DMS 273 (cell line): ENCODE results near the gene DOCK1.
A peak's percentile ranks its signal among the peaks of the same experiment; 100 is the strongest.

ENCODE experiments used
- DNase-seq: peaks from one replicate; lab custom pipeline; 2025; ENCODE audit not compliant: unreplicated experiment; lab: John Stamatoyannopoulos, UW

DOCK1 gene

DNA sequence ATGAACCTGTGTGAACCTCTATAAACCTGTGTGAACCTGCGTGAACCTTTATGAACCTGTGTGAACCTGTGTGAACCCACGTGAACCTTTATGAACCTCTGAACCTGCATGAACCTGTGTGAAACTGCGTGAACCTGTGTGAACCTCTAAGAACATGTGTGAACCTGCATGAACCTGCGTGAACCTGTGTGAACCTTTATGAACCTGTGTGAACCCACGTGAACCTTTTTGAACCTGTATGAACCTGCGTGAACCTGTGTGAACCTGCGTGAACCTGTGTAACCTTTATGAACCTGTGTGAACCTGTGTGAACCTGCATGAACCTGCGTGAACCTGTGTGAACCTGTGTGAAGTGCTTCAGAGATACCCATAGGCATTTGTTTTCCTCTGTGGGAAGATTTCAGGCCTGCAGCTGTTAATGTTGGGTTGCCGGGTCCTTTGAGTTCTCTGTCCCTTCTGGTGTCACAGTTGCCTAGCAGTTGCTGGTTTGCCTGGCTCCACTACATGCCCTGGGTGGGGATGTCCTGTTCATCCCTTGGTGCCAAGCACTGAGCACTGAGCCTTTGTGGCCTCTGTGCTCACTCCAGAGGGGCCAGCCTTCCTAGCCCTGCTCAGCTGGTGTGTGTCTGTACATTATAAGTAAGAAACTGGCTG lies 97.9 kb downstream of the DOCK1 start:
- no peak for DNase-seq

DNA sequence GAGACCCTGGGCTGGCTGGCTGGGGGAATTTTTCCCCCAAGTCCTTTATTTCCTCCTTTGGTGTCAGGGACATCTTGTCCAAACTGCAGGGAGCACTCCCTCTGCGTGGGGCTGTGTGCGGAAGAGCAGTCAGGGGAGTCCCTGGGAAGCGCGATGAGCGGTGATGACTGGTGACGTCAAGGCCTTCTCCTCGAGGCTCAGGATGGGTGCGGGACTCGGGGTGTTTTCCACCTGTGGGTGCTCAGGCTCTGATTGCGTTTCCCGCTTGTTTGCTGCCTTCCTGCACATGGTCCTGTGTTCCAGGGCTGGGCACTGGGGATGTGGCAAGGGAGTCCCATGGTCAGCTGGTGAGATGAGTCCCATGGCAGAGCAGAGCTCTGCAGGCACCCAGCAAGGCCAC lies 101.2 kb downstream of the DOCK1 start:
- no peak for DNase-seq

DNA sequence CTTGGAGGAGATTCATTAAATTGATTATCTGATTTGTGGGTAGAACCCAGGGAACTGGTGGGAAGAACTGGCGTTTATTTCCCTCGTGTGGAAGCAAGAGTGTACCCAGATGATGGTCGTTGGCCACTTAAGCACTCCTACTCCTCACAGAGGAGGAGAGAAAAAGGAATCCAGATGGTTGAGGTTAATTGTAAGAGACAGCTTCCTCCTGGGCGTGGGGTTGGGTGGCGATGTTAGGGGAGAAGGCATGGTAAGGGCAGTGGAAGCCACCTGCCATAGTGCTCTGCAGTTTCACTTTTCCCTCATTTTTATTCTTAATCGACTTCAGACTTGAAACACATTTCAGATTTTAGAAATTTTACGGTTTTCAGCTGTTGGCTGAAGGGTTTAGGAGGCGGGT lies 104.1 kb downstream of the DOCK1 start:
- DNase-seq, result peak; percentile 57

DNA sequence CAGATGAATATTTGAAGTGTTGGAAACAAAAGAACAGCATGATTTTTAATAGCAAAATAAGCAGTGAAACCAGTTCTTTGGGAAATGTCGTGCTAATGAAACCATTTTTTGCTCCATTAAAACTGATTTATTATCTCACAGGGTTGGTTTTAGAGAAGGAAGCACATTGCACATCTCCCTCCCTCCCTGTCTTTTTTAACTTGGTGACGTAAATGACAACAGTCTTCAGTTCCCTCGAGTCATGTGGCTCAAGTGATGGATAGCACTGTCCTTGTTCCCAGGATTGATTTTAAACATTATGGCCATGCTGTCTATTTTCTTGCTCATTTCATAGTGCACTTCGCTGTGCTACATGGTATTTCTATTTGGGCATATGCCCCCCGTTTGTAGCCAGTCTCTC lies 105.9 kb downstream of the DOCK1 start:
- DNase-seq, result no peak

DNA sequence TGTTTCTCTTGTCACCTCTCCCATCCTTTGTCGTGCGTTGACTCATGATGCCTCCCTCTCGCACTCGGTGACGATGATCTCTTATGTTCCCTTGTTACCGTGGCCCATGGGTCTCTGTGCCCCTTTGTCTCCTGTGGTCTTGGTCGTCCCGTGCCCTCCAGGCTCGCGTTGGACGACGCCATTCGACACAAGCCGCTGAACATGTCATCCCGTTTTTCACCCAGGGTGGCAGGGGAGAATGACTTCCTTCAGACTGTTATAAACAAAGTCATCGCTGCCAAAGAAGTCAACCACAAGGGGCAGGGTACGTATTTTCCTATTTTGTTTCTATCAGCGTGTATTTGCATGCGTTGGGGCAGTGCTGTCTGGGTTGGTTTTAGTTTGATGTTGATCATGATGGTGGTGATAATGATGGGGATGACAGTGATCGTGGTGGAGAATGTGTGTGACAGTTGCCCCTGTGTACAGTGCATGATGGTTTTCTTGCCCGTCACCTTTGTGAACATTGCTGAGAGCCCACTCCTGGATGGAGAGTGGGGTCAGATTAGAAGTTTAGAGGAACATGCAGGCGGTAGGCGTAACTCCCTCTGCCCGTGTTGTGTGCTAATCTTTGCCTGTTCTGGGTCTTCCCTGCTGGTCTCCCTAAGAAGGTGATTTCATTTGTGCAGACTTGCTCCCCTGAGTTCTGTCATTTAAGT lies 107.0 kb downstream of the DOCK1 start:
- DNase-seq, result no peak

DNA sequence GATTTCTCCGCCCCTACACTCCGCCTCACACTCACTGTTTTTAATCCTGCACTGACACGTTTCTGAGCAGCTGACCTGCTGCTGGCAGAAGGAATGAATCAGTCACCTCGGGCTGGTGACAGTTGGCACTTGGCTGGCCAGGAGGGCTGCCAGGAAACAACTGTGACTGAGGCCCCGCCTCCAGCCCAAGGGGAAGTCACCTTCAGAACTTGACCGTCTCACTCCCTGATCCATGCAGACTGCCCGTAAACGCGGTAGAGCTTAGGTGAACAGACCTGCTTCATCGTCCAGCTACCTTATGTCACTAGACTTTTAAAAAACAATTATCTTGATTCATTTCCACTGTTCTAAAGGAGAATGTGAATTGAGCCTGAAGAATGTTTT lies 107.5 kb downstream of the DOCK1 start:
- DNase-seq, result peak; percentile 45

DNA sequence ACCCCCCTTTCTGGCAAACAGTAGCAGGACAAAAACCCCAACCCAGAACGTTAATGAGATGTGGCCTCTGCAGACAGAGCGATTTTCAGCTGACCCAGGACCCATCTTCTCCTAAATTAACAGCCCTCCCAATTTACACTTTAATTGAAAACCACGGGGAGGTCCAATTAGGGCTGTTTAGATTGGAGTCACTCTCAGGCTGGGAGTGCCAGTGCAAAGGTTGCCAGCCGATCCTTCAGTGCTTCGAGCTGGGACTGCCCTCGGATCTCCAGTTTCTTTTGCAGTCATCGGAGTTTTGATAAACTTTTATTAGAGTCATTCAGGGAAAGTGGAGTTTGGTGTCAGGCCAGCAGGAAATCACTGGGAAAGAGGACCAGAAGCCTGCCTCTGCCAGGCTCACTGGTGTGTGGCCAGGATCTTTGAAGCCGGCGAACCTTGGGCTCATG lies 108.0 kb downstream of the DOCK1 start:
- DNase-seq, result no peak

DNA sequence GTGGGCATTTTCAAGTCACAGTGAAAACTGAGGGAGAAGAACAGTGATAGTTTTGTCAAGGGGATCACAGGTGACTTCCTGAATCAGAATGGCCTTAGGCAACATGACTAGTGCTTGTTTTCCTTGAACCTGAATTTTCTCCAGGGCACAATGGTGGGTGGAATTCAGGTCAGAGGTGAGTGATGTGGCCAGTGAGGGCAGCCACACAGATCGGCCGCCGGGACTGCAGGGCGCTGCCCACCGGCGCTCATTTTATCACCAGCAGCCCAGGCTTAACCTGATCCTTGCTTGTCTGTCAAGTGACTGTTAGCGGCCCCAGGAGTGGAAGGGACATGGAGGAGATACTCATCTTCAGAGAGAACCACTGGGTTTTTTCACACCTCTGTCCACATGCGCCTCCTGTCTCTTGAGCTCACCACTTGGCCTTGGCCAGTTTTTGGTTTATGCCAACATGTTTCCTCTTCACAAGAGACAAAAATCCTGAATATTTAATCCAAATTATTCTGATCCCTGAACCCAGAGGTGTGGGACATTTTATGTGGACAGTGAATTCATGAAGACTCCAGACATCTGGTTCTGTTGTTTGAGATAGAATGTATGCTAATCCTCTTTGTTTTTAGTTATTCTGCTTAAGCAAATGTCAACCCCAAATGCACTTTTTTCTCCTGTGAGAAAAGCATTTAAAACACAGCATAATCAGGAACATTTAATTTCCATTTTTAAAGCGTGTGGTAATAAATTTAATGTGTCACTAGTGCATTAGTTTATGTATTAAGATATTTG lies 108.7 kb downstream of the DOCK1 start:
- DNase-seq, result no peak

DNA sequence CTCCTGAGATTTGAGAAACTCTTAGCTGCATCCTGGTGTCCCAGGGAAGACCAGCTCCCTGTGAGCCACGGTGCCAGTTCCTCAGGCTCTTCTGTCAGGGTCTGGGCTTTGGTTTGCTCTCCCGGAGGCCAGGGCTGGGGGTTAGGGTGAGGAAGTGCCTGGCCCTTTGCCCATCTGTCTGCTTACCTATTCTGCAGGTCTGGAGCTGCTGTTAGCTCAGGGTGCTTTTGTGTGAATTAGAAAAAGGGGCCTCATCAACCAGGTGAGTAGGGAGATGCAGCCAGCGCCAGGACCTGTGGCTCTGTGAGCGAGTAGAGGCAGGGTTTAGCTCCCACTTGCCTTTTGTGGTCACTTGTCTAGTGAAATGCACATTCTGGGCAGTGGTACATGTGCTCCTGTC lies 109.4 kb downstream of the DOCK1 start:
- no peak for DNase-seq

DNA sequence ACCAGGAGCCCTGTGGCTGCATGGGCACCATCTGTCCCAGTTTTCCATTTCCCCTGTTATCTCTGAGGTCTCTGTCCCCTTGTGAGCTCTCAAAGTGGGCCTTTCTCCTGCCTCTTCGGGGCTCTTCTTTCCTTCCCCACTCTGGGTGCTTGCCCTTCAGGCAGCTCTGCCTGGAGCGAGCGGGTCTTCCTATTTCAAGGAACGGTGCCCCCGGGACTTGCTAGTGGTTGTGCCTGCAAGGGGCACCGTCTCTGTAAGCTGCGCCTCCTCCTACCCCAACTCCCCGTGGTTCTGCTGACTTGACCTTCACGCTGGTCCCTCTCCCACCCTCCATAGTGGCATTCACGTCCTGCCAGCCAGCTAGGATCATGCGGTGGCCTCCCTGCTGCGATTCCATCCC lies 110.1 kb downstream of the DOCK1 start:
- DNase-seq, result peak; percentile 12

DNA sequence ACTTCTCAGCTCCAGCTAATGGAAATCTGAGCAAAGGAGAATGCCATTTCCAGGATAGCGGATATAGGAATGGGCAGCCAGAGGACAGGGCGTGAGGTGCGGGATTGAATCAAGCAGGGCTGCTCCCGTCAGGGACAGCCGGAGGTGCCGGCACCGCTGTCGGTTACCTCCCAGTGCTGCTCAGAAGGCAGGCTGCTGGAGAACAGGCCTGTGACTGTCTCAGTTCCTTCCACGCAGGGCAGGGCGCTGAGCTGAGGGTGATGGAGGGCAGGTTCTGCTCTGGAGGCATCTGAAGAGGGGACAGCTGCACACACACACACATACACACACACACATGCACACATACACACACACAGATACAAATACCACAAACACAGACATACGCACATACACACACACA lies 111.1 kb downstream of the DOCK1 start:
- no peak for DNase-seq

DNA sequence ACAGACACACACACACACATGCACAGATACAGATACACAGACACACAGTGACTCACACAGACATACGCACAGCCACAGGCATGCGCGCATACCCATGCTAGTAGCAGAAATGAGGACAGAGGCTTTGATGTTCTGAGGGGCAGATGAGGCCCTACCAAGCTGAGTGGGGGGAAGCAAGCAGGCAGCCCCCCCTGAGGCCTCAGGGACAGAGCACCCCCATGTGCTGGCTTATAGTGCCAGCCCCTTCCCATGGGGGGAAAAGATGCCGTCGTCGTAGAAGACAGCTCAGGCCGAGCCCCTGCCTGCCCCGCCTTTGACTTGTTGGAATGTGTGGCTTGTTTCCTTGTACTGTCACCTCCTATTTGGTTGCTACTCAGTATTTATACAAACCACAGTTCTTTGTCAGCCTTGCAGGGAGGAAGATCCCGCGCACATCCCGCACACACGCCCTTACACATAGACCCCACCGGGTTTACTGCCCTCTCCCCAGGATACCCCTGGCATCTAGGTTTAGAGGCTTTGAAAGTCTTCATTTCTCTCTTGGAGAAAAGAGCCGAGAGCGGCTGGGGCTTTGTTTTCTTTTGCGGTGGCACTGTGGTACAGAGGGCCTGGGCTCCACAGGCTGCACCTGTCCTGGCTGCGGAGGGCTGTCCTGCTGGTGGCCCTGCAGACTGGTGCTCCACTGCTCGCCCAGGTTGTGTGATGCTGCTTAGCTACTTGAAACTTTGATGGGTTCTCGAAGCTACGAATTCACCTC lies 112.5 kb downstream of the DOCK1 start:
- DNase-seq, result no peak

DNA sequence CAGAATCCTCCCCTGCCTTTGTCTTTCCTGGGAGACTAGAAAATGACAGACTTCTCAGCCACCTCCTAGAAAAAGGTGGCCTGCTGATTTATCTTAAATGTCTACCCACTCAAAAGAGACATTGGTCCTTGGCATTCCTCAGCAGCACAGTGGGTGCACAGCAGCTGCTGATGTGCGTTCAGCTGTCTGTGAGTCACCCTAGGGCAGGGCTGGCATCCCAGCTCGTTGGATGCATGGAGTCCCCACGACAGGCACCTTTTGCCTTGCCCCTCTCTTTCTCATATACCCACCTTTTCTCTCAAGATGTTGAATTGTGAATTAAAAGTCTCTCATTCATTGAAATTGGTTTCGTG lies 113.0 kb downstream of the DOCK1 start:
- DNase-seq, result no peak

DNA sequence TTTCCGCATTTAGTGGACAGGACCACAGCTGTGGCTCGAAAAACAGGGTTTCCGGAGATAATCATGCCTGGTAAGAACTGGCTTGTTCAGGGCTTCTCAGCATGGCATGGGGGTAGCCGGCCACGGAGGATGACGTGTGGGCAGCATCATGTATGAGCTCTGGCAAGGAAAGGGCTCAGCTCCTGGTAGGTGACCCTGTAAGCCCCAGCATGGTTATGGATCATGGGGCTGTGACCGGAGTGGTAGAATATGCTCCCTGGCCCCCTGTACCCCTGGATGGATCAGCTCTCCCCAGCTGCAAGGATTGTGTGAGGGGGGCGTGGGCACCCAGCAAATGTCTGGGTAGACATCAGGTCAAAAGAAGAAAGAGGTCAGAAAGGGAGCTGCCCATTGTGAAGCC lies 113.5 kb downstream of the DOCK1 start:
- DNase-seq, result no peak

DNA sequence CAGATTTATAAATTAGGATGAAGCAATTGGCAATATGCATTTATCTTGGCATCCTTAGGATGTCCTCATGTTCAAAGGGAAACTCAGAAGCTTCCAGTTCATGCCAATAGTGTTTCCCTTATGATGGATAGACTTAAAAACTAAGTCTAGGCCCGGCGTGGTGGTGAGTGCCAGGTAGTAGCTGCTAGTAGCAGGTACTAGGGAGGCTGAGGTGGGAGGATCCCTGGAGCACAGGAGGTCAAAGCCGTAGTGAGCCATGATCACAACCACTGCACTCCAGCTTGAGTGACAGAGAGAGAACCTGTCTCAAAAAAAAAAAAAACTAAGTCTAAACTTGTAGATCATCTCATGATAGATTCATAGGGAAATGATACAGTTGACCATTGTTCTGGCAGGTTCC lies 115.0 kb downstream of the DOCK1 start:
- no peak for DNase-seq

DNA sequence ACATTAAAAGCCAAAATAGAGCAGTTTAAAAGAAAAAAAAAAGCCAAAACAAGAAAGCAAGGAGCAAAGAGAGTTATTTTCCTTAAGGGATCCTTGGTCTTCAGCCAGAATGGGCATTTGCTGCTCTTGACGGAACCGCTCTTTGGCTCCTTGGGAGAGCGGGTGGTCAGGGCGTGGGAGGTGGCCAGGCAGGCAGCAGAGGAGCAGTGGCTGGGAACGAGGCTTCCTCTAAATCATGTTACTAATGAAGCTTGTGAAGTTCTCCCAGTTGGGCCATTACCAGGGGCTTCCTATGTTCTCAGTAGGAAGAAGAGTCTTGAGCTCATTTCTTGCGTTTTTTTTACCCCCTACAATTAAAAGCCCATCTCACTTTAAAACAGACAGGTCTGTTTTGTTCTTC lies 116.6 kb downstream of the DOCK1 start:
- DNase-seq, result no peak

DNA sequence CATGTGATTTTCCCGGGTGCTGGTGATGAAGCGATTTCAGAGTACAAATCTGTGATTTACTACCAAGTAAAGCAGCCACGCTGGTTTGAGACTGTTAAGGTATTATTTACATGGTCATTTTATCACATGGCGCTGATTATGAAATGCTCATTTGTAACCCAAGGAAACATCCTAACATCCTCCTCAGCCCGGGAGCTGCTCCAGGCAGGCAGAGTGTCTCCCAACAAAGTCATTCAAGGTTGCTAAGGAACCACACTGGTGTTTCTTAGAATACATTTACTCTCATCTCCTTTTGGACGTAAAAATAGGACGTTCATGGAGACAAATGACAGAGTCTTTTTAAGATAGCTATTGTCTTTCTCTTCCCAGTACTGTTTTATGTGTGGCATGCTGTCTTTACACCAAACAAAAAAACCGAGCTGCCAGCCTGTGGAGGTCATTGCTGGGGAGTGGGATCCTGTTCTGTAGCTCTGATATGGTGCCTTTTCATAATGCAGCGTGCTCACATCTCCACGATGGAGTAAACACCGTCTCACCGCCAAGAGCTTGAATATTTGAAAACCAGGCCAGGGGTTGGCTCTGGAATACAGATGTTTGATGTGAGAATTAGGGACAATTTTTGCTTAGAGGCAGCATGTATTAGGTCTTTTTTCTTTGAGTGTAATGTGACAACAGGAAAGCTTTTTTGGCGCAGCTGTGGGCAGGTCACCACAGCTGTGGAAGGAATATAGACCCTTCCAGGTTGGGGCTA lies 119.6 kb downstream of the DOCK1 start:
- no peak for DNase-seq

DNA sequence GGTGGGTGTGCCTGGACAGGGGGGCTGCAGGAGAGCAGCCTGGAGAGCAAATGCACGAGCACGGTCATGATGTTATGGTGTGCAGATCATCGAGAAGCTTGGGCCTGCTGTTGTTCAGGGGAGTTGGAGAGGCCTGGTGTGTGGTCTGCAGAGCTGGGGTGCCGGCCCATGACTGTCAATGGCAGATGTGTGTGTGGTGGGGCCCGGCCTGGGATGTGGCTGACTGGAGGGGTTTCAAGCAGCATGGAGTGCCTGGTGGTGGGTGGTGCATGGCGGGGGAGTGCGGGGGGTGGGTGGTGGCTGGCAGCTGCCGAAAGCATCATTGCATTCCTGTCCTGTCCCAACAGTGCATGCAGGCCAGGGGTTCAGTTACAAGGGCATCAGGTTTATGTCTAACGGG lies 122.6 kb downstream of the DOCK1 start:
- DNase-seq, result no peak

DNA sequence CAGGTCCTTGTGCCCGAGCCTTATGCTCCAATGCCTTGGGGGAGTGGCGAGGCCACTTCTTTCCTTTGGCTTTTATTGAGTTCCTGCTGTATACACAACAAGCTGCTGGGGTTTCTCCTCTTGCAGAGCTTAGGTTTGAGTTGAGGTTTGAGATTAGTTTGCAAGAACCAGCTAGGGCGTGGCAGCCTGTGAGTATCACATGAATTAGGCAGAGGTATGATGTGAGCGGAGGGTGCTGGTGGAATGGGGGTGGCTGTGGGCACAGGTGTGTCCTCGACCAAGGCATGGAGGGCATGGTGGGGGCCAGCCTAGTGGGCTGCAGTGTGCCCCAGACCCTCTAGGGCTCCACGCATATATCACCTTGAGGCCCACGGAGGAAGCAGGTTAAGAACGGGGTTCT lies 123.3 kb downstream of the DOCK1 start:
- no peak for DNase-seq

DNA sequence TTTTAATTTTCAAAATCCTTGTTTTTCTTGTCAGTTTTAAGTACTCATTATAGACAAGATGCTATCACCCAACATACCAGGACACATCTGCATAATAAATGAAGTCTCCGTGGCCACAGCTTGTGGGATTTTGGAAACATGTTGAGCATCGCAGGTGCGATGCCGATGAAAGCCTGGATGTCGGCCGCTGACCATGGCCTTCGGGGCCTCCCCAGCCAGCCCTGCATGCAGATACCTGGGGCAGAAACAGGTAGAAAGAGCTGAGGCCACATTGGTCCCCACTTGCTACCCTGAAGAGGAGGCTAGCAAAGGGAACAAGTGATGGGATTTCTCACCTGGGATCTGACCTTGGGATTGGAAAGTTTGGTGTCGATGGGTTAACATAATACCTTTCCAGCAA lies 123.8 kb downstream of the DOCK1 start:
- no peak for DNase-seq
